Measurements from ENCODE around the gene SLC25A46.

Gene SLC25A46

DNA sequence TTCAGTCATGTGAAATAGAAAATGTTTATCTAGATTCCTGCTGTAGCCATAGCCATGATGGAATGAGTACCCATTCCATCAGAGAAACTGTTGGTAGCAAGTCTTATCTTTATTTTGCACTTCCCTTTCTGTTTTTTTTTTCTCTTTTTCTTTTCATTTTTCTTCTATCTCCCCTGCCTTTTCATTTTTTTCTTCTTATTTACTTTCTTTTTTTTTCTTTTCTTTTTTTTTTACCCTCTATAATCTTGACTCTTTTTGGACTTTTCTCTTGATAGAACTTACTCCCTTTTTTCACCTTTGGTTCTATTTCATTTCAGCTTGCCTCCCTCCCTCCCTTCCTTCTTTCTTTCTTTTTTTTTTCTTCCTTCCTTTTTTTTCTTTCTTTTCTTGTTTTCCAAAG lies 15.4 kb downstream of the SLC25A46 start:
- no peaks in the 10 kb centered on the region for H3K27me3 ChIP-seq (ENCODE audit: insufficient read depth, poor library complexity, severe bottlenecking)
- TF ChIP-seq, protein P1, sequence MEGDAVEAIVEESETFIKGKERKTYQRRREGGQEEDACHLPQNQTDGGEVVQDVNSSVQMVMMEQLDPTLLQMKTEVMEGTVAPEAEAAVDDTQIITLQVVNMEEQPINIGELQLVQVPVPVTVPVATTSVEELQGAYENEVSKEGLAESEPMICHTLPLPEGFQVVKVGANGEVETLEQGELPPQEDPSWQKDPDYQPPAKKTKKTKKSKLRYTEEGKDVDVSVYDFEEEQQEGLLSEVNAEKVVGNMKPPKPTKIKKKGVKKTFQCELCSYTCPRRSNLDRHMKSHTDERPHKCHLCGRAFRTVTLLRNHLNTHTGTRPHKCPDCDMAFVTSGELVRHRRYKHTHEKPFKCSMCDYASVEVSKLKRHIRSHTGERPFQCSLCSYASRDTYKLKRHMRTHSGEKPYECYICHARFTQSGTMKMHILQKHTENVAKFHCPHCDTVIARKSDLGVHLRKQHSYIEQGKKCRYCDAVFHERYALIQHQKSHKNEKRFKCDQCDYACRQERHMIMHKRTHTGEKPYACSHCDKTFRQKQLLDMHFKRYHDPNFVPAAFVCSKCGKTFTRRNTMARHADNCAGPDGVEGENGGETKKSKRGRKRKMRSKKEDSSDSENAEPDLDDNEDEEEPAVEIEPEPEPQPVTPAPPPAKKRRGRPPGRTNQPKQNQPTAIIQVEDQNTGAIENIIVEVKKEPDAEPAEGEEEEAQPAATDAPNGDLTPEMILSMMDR (IDR thresholded peaks at IDR 0.05; ENCODE audit: poor library complexity, severe bottlenecking) = no peak
- H3K36me3 ChIP-seq (ENCODE audit: low read depth) = peaks cover 69% of the 10 kb centered on the region
- no peak for DNase-seq (ENCODE audit: low spot score)
- H3K4me1 ChIP-seq (ENCODE audit: insufficient read depth, poor library complexity, severe bottlenecking) = no peaks in the 10 kb centered on the region
- no peak overlapping the region for H3K4me3 ChIP-seq (ENCODE audit: severe bottlenecking)
- no peaks in the 10 kb centered on the region for H3K9me3 ChIP-seq (ENCODE audit: severe bottlenecking)
- ATAC-seq (ENCODE audit: low read depth) = no peak
- H3K27ac ChIP-seq (ENCODE audit: poor library complexity, severe bottlenecking) = no peak overlapping the region

DNA sequence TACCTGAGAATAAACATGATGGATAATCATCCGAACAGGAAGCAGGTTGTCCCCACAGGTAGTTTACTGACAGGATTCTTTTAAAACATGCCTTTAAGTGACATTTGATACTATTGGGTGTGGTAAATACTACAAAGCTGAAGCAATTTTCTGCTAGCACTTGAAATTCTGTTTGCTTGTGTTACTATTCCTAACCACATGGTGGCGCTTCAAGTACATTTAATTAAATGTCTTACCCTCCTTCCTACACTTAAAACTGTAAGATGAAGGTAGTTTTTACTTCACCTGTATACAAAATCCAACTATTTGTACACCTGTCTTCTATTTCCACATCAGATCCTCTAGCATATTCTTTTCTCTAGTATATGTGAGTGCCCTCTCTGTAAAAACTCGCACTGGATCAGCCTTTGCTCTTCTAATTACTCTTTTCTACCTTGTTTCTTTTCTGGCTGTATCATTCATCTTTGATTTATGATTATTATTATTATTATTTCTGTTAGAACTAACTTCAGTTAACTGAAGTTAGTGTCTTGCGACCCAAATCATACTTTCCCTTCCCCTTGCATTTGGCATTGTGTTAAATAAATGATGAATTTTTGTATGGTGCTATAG lies 18.4 kb downstream of the SLC25A46 start:
- Histone ChIP-seq H3K4me3 (ENCODE audit: severe bottlenecking) (no peak overlapping the region), H3K4me1 (ENCODE audit: insufficient read depth, poor library complexity, severe bottlenecking) (no peaks in the 10 kb centered on the region), H3K9me3 (ENCODE audit: severe bottlenecking) (no peaks in the 10 kb centered on the region), H3K27ac (ENCODE audit: poor library complexity, severe bottlenecking) (no peak overlapping the region), H3K36me3 (ENCODE audit: low read depth) (peaks cover 69% of the 10 kb centered on the region), H3K27me3 (ENCODE audit: insufficient read depth, poor library complexity, severe bottlenecking) (no peaks in the 10 kb centered on the region)
- TF ChIP-seq, protein P1 (IDR thresholded peaks at IDR 0.05; ENCODE audit: poor library complexity, severe bottlenecking) = peak; percentile 94
- no peak for ATAC-seq (ENCODE audit: low read depth)
- no peak for DNase-seq (ENCODE audit: low spot score)

DNA sequence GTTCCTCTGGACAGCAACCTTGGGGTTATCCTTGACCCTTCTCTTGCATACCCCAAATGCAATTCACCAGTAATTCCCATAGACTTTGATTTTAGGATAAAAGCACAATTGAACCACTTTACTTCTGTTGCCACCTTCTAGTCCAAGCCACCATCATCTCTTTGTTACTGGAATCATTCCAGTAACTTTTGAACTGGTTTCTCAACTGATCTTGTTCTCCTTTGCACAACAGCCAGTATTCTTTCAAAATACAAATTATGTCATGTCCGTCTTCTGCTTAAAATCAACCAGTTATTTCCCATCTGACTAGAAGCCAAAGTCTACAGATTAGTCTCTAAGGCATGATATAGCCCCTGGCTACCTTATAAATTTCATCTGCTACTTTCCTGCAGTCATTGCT lies 21.4 kb downstream of the SLC25A46 start:
- Histone ChIP-seq H3K27me3 (ENCODE audit: insufficient read depth, poor library complexity, severe bottlenecking) (no peaks in the 10 kb centered on the region), H3K4me3 (ENCODE audit: severe bottlenecking) (no peak overlapping the region), H3K9me3 (ENCODE audit: severe bottlenecking) (no peaks in the 10 kb centered on the region), H3K4me1 (ENCODE audit: insufficient read depth, poor library complexity, severe bottlenecking) (no peaks in the 10 kb centered on the region), H3K36me3 (ENCODE audit: low read depth) (peaks cover 73% of the 10 kb centered on the region), H3K27ac (ENCODE audit: poor library complexity, severe bottlenecking) (no peak overlapping the region)
- no peak for ATAC-seq (ENCODE audit: low read depth)
- no peak for DNase-seq (ENCODE audit: low spot score)
- TF ChIP-seq, protein P1 (IDR thresholded peaks at IDR 0.05; ENCODE audit: poor library complexity, severe bottlenecking) = no peak

DNA sequence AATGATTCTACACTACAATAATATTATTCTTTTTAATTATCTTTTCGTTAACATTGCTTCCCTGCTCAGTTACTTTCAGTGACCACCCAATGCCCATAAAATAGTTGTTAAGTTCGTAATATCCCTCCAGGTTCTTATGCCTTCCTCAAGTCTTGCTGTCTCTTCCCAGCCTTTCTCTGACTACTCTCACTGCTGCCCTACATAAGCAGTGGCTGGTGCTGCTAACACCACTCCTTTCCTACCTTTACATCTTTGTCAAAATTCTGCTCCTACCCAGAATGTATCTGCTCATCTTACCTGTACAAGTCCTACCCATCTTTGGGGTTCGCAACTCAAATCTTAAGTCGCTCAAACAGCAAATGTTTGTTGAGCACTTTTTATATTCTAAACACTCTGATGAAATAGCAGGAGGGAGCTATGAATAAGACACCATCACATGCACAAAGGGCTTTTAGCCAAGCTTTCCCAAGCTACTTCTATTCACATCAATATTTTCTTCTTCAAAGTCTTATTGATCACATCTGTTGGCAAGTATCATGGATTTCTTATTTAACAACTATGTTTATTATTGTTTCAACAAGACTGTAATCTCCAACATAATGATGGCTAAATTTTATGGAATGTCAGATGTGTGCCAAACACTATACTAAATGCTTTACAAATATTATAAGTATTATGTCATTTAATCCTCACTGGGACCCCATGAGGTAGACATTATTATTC lies 29.5 kb downstream of the SLC25A46 start:
- Histone ChIP-seq H3K4me3 (ENCODE audit: severe bottlenecking) (no peak overlapping the region), H3K4me1 (ENCODE audit: insufficient read depth, poor library complexity, severe bottlenecking) (no peaks in the 10 kb centered on the region), H3K27me3 (ENCODE audit: insufficient read depth, poor library complexity, severe bottlenecking) (no peaks in the 10 kb centered on the region), H3K27ac (ENCODE audit: poor library complexity, severe bottlenecking) (no peak overlapping the region), H3K9me3 (ENCODE audit: severe bottlenecking) (no peaks in the 10 kb centered on the region), H3K36me3 (ENCODE audit: low read depth) (peaks cover 1% of the 10 kb centered on the region)
- TF ChIP-seq, protein P1 (IDR thresholded peaks at IDR 0.05; ENCODE audit: poor library complexity, severe bottlenecking) = no peak
- ATAC-seq (ENCODE audit: low read depth) = no peak
- DNase-seq (ENCODE audit: low spot score) = no peak
